T-helper 9 cell (primary cell): ENCODE results near the gene CAPS2.
"Not testable (repeated sequence)": the region's sequence is repeated elsewhere in the genome, so short reads cannot be mapped to it uniquely, and the experiment has no call there.

Experiments used
- DNase-seq: peaks from one replicate; pipeline ENCODE4 v3.0.0-alpha.2; 2020
- total RNA-seq, 2 donors: gene quantifications; one replicate each; lab custom pipeline; 2026; lab: John Stamatoyannopoulos, UW

The CAPS2 gene
- 0.72 to 2.0 reads per million in 2 donors for total RNA-seq

DNA sequence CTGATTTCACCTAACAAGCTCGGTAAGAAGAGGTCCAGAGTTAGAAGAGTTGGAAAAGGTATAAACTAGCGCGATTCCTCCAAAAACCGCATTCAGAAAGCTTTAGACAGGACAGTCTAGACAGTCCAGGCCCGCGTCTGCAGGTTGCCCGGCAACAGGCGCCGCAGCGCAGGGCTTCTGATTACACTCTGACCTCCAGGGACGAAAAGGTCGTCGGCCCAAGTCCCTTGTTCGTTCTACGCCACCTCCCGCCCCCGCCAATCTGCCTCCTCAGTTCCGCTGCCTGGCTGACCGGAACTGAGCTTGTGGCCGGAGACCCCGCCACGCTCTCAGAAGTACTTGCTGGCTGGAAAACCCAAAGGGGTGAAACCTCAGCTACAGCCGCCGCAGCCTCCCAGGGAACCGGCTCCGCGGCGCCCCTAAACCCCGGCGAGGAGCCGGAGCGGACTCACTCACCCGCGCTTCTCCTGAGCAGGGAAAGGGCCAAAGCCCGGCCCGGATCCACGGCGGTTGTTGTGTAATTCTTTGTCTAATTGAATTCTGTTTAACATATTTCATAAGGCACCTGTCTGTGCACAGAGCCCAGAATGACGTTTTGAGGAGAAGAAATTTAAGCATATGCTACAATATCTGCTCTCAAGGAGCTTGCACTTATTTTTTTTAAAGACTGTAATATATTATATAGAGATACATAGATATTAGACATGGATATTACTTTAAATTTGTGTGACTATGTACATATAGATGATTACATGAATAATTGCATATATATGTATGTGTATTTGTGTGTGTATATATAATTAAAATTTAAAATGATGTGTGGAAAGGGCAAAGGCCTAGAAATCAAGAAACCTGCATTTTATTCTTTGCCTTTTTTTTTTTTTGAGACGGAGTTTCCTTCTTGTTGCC lies at the start of gene CAPS2:
Gene CAPS2, minus strand, starts transcription at position 407 of the 909 bp plus-strand sequence. CDS start 3,826 bp downstream, outside the sequence.
- DNase-seq = peak; percentile 53

DNA sequence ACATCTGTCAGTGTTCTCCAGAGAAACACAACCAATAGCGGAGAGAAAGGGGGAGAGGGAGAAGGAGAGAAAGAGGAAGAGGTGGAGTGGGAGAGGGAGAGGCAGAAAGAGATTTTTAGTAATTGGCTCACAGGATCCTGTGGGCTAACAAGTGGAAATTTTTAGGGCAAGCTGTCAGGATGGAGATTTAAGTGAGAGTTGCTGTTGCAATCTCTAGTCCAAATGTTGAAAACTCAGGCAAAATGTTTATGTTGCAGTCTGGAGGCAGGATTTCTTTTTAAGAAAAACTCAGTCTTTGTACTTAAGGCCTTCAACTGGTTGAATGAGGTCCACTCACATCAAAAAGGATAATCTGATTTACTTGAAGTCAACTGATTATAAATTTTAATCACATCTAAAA lies 48.2 kb upstream of the CAPS2 start:
- DNase-seq = no peak

DNA sequence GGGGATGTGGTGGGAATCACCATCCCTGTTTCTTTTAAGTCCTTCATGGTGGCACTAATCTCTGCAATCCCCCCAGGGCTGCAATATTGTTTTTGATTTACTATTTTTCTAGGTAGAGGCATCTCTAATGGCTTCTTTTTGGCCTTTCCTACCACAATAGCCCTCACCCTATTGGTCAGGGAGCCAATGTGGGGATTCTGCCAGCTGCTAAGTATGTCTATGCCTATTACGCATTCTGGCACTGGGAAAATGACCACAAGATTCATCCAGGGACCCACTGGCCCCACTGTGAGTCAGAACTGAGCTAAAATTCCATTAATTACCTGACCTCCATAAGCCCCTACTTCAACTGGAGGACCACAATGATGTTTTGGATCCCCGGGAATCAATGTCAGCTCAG lies 44.8 kb upstream of the CAPS2 start:
- no peak for DNase-seq

DNA sequence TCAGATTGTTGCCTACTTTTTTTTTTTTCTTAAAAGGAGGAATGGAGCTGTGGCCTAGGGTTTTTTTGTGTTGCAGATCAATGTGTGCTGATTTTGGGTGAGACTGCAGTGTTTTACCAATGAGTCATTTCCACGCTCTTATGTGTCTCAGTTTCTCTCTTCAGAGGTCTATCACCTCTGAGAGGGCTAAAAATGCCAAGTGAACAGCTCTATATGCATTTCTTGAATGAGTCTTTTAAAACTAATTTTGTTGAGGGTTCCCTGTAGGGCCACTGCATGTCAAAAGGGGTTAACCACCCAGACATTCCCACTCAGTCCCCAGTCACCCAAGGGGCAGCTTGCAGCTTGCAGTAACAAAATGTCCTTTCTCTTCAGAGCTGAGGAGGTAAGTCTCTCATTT lies 36.5 kb upstream of the CAPS2 start:
- DNase-seq = no peak

DNA sequence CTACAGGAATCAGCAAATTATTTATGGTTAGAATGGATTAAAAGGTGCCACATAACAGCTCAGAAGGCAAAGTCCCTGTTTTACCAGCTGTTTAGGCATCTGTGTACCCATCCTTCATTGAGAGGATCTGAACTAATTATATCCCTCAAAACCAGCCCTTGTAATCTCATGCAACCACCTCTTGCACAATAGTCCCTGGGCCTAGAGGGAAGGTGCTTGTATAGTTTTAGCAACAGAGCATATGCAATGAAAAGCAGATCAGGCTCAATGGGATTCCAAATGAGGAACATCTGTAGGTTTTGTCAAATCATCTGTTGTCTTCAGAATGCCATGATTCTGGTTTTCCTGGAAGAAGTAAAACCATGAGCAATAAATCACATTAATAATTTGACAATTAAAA lies 34.8 kb upstream of the CAPS2 start:
- no peak for DNase-seq

DNA sequence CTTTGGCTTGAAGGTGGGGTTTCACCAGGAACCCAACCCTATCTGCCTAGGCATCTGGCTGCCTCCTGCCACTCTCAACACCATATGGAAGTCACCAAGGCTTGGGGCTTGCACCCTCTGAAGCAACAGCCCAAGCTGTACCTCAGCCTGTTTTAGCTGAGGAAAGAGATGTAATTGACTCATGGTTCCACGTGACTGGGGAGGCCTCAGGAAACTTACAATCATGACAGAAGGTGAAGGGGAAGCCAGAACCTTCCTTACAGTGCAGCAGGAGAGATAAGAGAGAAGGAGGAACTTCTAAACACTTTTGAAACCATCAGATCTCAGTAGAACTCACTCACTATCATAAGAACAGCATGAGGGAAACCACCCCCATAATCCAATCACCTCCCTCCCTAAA lies 31.3 kb upstream of the CAPS2 start:
- no peak for DNase-seq

DNA sequence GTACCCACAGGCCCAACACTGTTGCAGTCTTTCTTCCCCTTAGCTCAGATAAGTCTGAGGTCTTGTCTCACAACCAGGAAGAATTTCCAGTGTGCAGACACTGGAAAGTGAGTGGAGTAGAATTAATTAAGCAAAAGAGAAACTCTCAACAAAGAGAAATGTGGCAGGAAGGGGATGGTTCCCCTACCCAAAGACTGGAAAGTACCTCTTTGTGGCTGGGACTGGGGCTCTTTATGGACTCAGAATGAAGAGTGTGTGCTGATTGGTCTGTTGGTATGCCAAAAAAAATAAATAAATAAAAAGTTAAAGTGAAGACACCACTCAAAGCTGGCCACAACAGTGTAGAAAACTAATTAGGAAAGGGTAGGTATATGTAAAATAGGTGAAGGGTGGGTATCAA lies 30.8 kb upstream of the CAPS2 start:
- no peak for DNase-seq

DNA sequence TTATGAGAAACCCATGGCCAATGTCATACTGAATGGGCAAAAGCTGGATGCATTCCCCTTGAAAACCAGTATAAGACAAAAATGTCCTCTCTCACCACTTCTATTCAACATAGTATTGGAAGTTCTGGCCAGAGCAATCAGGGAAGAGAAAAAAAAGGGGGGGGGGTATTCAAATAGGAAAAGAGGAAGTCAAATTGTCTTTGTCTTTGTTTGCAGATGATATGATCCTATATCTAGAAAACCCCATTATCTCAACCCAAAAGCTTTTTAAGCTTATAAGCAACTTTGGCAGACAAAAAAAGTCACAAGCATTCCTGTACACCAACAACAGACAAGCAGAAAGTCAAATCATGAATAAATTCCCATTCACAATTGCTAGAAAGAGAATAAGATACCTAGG lies 23.9 kb upstream of the CAPS2 start:
- no peak for DNase-seq

DNA sequence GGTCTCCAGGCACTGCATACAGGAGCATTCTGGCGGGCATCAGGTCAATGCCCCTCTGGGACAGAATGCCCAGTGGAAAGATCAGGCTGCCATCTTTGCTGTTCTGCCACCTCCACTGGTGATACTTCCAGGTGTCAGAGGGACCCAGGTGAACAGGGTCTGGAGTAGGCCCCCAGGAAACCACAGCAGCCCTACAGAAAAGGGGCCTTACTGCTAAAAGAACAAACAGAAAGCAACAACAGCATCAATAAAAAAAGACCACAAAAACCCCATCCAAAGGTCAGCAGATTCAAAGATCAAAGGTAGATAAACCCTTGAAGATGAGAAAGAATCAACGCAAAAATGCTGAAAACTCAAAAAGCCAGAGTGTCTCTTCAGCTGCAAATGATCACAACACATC lies 20.3 kb upstream of the CAPS2 start:
- no peak for DNase-seq

DNA sequence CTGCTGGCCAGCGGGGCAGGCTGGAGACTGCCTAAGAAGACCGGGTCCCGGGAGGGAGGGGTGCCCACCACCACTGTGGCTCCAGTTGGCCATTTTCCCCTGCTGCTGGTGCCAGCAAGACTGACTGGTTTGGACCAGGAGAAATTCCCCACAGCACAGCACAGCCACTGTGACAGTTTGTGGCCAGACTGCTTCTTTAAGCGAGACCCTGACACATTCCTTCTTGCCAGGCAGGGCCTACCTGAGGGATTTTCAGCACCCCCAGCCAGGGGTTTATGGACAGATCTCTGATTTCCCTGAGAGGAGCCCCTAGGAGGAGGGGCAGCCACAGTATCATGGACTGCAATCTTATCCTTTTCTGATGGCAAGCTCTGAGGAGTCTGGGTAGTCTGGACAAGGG lies 19.8 kb upstream of the CAPS2 start:
- no peak for DNase-seq

DNA sequence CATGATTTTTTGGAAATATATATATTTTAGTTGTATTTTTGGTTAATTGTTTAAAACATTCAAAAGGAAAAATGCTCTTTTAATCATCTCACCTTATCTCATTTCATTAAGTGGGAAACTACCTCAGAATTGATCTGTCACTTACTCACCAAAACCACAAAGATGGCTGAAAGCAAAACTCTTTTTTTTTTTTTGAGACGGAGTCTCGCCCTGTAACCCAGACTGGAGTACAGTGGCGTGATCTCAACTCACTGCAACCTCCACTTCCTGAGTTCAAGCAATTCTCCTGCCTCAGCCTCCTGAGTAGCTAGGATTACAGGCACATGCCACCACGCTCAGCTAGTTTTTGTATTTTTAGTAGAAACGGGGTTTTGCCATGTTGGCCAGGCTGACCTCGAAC lies 16.1 kb upstream of the CAPS2 start:
- not testable (repeated sequence) for DNase-seq

DNA sequence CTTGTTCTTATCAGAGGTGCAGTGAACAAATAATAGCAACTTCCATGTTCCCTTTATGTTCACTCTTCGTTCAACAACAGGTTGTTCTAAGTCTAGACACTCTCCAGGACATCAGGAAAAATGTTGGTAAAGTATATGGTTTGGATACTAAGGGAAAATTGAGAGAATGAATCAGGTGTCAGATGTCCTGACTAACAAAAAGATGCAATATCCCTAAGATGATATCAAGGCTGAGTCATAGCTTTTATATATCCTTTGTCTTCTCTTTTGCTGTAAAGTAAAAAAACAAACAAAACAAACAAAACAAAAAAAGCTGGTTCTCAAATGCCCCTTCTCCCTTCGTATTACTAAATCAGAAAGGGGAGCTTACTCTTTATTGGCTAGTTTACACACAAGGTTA lies 15.4 kb upstream of the CAPS2 start:
- no peak for DNase-seq

DNA sequence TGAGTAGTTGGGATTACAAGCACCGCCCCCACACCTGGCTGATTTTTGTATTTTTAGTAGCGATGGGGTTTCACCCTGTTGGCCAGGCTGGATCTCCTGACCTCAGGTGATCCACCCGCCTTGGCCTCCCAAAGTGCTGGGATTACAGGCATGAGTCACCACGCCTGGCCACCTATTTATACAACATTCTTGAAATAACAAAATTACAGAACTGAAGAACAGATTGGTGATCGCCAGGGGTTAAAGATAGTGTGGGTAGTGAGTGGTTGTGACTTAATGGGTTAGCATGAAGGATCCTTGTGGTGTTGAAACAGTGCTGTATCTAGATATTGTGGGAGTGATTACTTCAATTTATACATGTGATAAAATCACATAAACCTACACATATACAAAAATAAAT lies 11.7 kb upstream of the CAPS2 start:
- no peak for DNase-seq

DNA sequence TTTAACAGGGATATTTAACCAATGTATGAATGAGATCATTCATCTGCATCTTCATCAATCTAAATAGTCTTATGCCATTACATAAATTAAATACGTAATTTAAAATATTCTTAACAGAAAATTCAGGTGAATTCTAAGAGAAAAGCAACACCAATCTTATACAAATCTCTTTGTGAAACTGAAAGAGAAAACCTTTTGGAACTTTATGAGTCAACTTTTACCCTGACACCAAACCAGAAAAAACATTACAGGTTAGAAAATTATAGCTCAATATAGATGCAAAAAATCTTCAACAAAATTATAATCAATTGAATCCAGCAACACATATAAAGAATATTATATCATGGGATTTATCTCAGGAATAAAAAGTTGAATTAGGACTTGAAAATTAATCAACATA lies 7.8 kb upstream of the CAPS2 start:
- DNase-seq = no peak

DNA sequence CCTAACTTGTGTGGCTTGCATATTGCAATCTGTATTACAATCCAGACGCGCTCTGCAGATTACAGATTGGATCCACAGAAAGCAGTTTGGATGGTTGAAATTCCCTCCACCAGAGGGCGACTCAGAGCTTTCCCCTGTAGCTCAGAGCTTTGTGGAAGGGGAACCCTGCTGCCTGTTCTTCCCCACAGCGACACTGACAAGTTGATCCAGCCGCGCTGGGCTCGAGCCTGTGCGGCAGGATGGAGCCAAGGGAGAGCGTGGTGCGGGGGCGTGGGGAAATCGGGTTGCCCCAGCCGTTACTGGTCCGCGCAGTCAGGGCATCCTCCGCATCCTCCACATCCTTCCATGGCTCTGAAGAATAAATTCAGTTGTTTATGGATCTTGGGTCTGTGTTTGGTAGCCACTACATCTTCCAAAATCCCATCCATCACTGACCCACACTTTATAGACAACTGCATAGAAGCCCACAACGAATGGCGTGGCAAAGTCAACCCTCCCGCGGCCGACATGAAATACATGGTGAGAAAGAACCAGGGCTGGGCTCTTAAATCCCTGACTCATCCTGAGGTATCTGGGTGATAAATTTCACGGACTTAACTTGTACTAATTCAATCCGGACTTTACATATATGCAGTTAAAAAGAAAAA lies 4.4 kb upstream of the CAPS2 start, which contains the start of gene GLIPR1L1:
Gene GLIPR1L1, plus strand, starts transcription at position 287 of the 647 bp plus-strand sequence. Its CDS starts 59 bp downstream, at position 346.
- DNase-seq = peak; percentile 77

DNA sequence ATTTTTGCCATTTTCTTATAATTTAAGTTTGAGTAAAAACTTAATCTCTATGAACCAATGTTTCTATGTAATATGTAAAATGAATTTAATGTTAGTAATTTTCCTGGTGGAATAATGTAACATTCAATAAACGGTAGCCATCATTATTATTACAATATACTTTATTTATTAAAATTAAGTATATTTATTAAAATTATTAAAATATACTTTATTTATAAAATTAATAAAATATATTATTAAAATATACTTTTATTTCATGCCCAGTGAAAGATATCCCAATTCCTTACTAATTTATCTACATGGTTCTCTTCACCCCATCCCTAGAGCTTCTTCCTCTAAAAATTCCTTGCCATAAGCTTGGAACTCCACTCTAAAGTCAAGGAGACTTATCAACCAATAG lies 2.5 kb downstream of the CAPS2 start:
- DNase-seq = no peak

DNA sequence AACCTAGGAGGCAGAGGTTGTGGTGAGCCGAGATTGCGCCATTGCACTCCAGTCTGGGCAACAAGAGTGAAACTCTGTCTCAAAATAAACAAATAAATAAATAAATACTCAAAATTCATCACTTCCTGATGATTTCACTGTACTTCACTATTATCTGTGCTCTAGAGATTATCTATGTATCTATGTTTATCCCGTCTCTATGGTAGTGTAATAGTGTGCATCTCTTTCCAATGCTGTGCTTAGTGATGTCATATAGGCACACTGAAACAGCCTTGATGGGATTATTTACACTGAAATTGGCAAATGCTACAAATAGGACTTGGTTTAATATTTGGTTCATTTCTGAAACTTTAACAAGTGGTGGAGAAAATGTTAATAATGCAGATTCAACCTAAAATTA lies 6.5 kb downstream of the CAPS2 start:
- DNase-seq = no peak

DNA sequence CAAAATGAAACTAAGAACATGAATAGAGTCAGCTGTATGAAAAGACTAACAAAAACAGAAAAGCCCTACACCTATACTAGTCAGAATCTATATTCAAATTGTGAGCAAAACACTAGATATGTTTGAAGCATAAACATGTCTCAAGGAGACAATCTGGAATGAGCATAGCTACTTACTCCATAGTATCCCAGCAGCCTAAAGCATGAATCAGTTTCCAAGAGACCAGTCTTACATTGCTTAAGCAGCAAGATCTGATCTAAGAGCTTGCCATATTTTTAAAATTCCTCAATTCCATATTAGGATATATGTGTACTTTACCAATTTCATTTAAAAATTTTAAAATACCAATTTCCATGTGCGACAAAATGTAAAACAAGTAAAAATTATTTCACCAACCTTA lies 7.7 kb downstream of the CAPS2 start:
- DNase-seq = no peak

DNA sequence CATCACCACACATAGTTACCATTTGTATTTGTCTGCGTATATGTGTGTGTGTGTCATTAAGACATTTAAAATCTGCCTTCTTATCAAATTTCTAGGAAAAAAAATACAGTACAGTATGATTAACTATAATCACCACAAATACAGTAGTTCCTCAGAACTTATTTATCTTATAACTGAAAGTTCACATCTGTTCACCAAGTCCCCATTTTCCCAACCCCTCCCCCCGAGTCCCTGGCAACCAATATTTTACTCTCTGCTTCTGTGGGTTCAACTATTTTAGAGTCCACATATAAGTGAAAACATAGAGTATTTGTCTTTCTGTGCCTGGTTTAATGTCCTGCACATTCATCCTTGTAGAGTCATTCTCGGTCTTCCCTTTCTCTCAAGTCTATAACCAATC lies 12.3 kb downstream of the CAPS2 start:
- no peak for DNase-seq

DNA sequence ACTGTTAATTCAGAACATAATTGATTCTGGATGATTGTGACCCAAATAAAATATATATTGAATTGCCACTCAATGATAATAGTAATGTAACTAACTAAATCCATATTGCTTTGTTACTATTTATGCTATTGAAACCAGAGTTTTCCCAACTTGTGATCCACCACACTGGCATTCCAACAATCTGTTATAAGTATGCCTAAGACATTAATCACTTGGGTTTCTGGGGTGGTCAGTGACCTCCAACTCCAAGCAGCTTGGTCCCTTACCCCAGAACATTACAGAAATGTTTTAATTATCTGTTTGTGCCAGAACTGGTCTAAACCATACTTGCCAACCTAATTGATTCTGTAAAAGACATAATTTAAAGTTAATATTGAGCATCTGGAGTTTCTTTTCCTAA lies 14.6 kb downstream of the CAPS2 start:
- DNase-seq = no peak

DNA sequence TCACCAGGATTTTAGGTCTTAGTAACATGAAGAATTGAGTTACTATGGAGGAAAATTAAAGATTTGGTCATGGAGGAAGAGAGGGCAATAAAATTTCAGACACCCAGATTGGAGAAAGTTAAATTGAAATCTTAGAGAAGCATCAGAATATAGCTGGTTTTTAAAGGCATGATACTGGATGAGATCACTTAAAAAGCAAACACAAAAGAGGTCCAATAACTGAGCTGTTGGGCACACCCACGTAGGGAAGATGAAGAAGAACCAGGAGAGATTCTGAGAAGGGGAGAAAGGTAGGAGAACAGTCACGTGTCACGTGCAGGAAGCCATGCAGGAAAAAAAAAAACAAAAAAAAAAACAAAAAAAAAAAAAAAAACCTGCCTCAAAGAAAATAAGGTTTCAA lies 18.8 kb downstream of the CAPS2 start:
- no peak for DNase-seq

DNA sequence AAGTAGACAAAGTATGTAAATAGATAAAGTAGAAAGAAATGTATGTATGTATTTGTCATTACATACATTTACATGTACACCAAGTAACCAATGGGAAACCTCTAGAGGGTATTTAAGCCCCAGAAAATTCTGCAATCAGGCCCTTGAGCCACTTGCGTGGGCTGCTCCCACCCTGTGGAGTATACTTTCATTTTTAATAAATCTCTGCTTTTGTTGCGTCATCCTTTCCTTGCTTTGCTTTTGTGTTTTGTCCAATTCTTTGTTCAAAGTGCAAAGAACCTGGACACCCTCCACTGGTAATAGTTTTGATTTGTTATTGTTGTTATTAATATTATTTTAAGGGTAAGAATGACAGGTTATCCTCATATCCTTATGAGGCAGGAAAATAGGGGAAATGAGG lies 21.8 kb downstream of the CAPS2 start:
- no peak for DNase-seq

DNA sequence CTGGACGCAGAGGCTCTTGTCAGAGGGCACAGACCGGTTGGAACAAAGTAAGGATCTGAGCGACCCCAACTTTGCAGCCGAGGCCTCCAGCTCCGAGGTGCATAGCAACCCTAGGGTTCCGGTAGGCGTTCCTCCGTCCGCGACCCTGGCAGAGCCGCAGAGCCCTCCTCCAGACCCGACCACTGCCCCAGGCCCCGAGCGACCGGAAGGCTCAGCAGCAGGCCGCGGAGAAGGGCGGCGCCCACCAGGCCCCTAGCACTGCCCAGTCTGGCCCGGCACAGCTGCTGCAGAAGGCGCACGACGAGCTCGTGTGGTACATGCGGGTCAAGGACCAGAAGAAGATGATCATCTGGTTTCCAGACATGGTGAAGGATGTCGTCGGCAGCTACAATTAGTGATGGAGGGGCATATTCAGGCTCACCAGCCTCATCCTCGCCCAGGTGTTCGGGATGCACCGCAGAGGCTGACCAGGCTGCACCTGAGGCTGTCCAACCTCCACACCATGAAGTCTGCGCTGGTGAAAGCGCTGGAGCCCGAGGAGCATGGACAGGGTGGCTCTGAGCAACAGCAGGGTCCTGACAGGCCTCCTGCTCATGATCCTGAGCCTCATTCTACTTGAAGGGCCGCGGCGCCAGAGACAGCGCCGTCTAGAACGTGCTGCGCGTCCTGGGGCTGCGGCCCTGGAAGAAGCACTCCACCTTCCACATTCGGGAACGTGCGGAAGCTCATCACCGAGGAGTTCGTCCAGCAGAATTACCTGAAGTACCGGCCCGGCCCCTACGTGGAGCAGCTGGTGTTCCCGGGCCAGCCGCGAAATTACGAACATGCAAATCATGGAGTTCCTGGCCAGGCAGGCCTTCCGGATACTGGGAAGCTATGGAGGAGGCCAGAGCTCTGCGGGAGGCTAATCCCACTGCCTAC lies 24.5 kb downstream of the CAPS2 start:
- no peak for DNase-seq
